Sigmoid colon (tissue), 4 donors: Measurements from ENCODE around the gene TMEM203.

ENCODE experiments used
- EP300 ChIP-seq, 4 donors: sonication (generic); formaldehyde crosslinking; IDR thresholded peaks; one replicate each; pipeline ENCODE4 v1.6.1; 2017; ENCODE audit warnings: antibody characterized with exemption in 4 of 4
- POLR2A ChIP-seq, 2 donors: fragments of 450-650 bp; IDR thresholded peaks; one replicate each; pipeline ENCODE4 v1.6.1; 2016; ENCODE audit warnings: antibody characterized with exemption in 2 of 2, mild to moderate bottlenecking in 2 of 2, moderate library complexity in 2 of 2
- TF ChIP-seq, protein P1 (sequence below), 4 experiments: fragments of 450-650 bp in 3 of 4; fragments of 200-600 bp in 1 of 4; IDR thresholded peaks; one replicate each; pipeline ENCODE4 v1.5.1; 2016 to 2019; ENCODE audit warnings: antibody characterized with exemption in 4 of 4, mild to moderate bottlenecking in 3 of 4, moderate library complexity in 2 of 4

DNA sequence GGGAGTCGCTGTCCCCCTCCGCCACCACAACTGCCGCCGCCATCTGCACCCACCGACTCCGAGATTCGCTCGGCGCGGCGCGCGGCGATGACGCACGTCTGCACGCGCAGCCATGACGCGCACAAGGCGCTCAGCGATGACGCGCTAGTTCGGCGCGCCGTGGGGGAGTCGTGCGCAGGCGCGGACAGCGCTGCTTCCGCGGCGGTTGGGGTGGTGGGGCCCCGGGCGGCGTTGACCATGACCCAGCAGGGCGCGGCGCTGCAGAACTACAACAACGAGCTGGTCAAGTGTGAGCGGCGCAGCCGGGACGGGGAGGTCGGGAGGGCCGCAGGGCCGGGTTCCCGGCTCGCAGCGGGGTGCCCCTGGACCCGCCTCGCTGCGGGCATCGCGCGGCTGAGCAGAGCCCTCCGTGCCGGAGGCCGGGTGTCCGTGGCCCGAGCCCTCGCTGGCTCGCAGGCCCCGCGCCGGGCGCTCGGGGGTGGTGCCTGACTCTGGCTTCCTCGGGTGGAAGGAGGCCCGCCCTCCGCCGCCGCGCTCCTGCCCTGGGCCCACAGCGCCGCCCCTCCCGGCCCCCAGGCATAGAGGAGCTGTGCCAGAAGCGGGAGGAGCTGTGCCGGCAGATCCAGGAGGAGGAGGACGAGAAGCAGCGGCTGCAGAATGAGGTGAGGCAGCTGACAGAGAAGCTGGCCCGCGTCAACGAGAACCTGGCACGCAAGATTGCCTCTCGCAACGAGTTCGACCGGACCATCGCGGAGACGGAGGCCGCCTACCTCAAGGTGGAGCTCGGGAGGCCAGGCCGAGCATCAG, 16.8 kb downstream of the TMEM203 start, which contains the start of the genes ANAPC2 and SSNA1:
- TF ChIP-seq EP300 (IDR thresholded peaks at IDR 0.05): no peak
- TF ChIP-seq, protein P1, sequence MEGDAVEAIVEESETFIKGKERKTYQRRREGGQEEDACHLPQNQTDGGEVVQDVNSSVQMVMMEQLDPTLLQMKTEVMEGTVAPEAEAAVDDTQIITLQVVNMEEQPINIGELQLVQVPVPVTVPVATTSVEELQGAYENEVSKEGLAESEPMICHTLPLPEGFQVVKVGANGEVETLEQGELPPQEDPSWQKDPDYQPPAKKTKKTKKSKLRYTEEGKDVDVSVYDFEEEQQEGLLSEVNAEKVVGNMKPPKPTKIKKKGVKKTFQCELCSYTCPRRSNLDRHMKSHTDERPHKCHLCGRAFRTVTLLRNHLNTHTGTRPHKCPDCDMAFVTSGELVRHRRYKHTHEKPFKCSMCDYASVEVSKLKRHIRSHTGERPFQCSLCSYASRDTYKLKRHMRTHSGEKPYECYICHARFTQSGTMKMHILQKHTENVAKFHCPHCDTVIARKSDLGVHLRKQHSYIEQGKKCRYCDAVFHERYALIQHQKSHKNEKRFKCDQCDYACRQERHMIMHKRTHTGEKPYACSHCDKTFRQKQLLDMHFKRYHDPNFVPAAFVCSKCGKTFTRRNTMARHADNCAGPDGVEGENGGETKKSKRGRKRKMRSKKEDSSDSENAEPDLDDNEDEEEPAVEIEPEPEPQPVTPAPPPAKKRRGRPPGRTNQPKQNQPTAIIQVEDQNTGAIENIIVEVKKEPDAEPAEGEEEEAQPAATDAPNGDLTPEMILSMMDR (IDR thresholded peaks at IDR 0.05): no peak
- TF ChIP-seq POLR2A (IDR thresholded peaks at IDR 0.05): peak; percentile 70 to 72
